IMR-90 (cell line): ENCODE data around the gene RBM28. TPM values are rescaled to one million over a fixed set of nuclear protein-coding genes. Genes with fewer than 3 reads are reported as not detected.

Experiments
- ATAC-seq: fragments of 200-7000 bp; cut with Tn5 transposase; 2 replicates; pipeline ENCODE4 v1.9.1; 2020; ENCODE audit warnings: low read depth, mild to moderate bottlenecking, moderate library complexity
- BruUV-seq: library from RNA; stranded (reverse); fragments of 400-500 nt; replicated peaks from 2 replicates; lab custom pipeline; 2021; lab: Mats Ljungman, UMichigan
- CTCF ChIA-PET: fragments of 300-600 bp; formaldehyde crosslinking; extraction: SDS; loops from one replicate; lab custom pipeline; 2021; ENCODE audit warnings: antibody characterized with exemption; lab: Yijun Ruan, JAX
- POLR2A ChIA-PET: fragments of 300-600 bp; sonication (Branson Sonifier 250); formaldehyde crosslinking; loops from one replicate; lab custom pipeline; 2022; ENCODE audit warnings: antibody characterized with exemption; ENCODE audit not compliant: unreplicated experiment; lab: Charles Lee
- DNase-seq: peaks from one replicate; pipeline ENCODE4 v3.0.0; 2013
- H2AFZ ChIP-seq: replicated peaks from 2 replicates; pipeline ENCODE3; 2013; ENCODE audit warnings: low read length, mild to moderate bottlenecking; ENCODE audit not compliant: poor library complexity
- H2AK5ac ChIP-seq: 2 replicates; pipeline ENCODE4 v1.6.1; 2013; ENCODE audit warnings: low read depth, low read length, inconsistent platforms
- H2AK9ac ChIP-seq: replicated peaks from 2 replicates; pipeline ENCODE3; 2013; ENCODE audit warnings: mild to moderate bottlenecking, low read depth, low read length, moderate library complexity; ENCODE audit not compliant: poor library complexity
- H2BK120ac ChIP-seq: 2 replicates; pipeline ENCODE4 v1.6.1; 2013; ENCODE audit warnings: low read depth, low read length, inconsistent platforms
- H2BK15ac ChIP-seq: 3 replicates; pipeline ENCODE4 v1.6.1; 2013; ENCODE audit warnings: low read depth, low read length, inconsistent platforms
- H2BK20ac ChIP-seq: 2 replicates; pipeline ENCODE4 v1.6.1; 2013; ENCODE audit warnings: low read depth, mild to moderate bottlenecking, inconsistent platforms, low read length, moderate library complexity
- H2BK5ac ChIP-seq: 2 replicates; pipeline ENCODE4 v1.6.1; 2013; ENCODE audit warnings: mild to moderate bottlenecking, low read depth, low read length, inconsistent platforms; ENCODE audit not compliant: poor library complexity, severe bottlenecking
- H3K14ac ChIP-seq: replicated peaks from 2 replicates; pipeline ENCODE4 v1.6.1; 2013; ENCODE audit warnings: low read depth, low read length, inconsistent platforms
- H3K18ac ChIP-seq: 2 replicates; pipeline ENCODE4 v1.6.1; 2013; ENCODE audit warnings: low read depth, low read length, control low read depth
- H3K23ac ChIP-seq: 2 replicates; pipeline ENCODE4 v1.6.1; 2013; ENCODE audit warnings: low read depth, low read length, inconsistent platforms
- H3K27ac ChIP-seq: 2 replicates; pipeline ENCODE4 v1.5.1; 2013; ENCODE audit warnings: mild to moderate bottlenecking, control low read depth, low read length; ENCODE audit not compliant: insufficient read depth
- H3K27me3 ChIP-seq: 2 replicates; pipeline ENCODE4 v1.6.1; 2013; ENCODE audit warnings: low read length; ENCODE audit not compliant: control insufficient read depth, insufficient read depth
- H3K36me3 ChIP-seq: 2 replicates; pipeline ENCODE4 v1.6.1; 2013; ENCODE audit warnings: low read length, mixed read lengths; ENCODE audit not compliant: control insufficient read depth, insufficient read depth
- H3K4ac ChIP-seq: 2 replicates; pipeline ENCODE4 v1.6.1; 2013; ENCODE audit warnings: low read depth, low read length, inconsistent platforms
- H3K4me1 ChIP-seq: 2 replicates; pipeline ENCODE4 v1.6.1; 2013; ENCODE audit warnings: low read length, mixed read lengths; ENCODE audit not compliant: control insufficient read depth, insufficient read depth
- H3K4me2 ChIP-seq: 2 replicates; pipeline ENCODE4 v1.6.1; 2013; ENCODE audit warnings: low read depth, mild to moderate bottlenecking, control low read depth, low read length, moderate library complexity
- H3K4me3 ChIP-seq: 2 replicates; pipeline ENCODE4 v1.5.1; 2013; ENCODE audit warnings: low read depth, mild to moderate bottlenecking, control low read depth, low read length, moderate library complexity; ENCODE audit not compliant: insufficient read depth
- H3K56ac ChIP-seq: 2 replicates; pipeline ENCODE4 v1.6.1; 2013; ENCODE audit warnings: low read length, inconsistent platforms; ENCODE audit not compliant: insufficient read depth; ENCODE audit errors: extremely low read depth
- H3K79me1 ChIP-seq, 2 experiments: 2 replicates each; pipeline ENCODE4 v1.6.1; 2013; ENCODE audit warnings: low read length in 2 of 2, inconsistent platforms in 1 of 2, low read depth in 1 of 2
- H3K9ac ChIP-seq: 2 replicates; pipeline ENCODE4 v1.6.1; 2013; ENCODE audit warnings: low read depth, low read length, control low read depth
- H3K9me1 ChIP-seq: 2 replicates; pipeline ENCODE4 v1.6.1; 2013; ENCODE audit warnings: low read length, inconsistent platforms; ENCODE audit not compliant: insufficient read depth
- H3K9me3 ChIP-seq: 2 replicates; pipeline ENCODE4 v1.6.1; 2013; ENCODE audit warnings: low read length; ENCODE audit not compliant: control insufficient read depth, insufficient read depth
- H4K20me1 ChIP-seq: 2 replicates; pipeline ENCODE4 v1.6.1; 2013; ENCODE audit warnings: low read length, inconsistent platforms; ENCODE audit not compliant: insufficient read depth
- H4K5ac ChIP-seq: 2 replicates; pipeline ENCODE4 v1.6.1; 2013; ENCODE audit warnings: mild to moderate bottlenecking, low read depth, low read length, control low read depth
- H4K8ac ChIP-seq, 2 experiments: 2 replicates each; pipeline ENCODE4 v1.6.1; 2013; ENCODE audit warnings: low read depth in 2 of 2, low read length in 2 of 2, control low read depth in 1 of 2, inconsistent platforms in 1 of 2
- H4K91ac ChIP-seq: 2 replicates; pipeline ENCODE4 v1.6.1; 2013; ENCODE audit warnings: low read depth, low read length, inconsistent platforms; ENCODE audit not compliant: insufficient read depth
- BHLHE40 ChIP-seq: fragments of 150-350 bp; IDR thresholded peaks from 2 replicates; pipeline ENCODE4 v1.6.1; 2016; ENCODE audit warnings: mild to moderate bottlenecking, low read depth, low read length
- CEBPB ChIP-seq: IDR thresholded peaks from 2 replicates; pipeline ENCODE4 v1.6.1; 2012; ENCODE audit warnings: low read depth, low read length, improper control_type of control experiment
- CHD1 ChIP-seq: IDR thresholded peaks from 2 replicates; pipeline ENCODE4 v1.6.1; 2012; ENCODE audit warnings: low read depth, low read length, improper control_type of control experiment
- CTCF ChIP-seq: conservative IDR thresholded peaks from 2 replicates; pipeline ENCODE4 v1.5.1; 2012; ENCODE audit warnings: mild to moderate bottlenecking, low read depth, low read length, improper control_type of control experiment
- ELK1 ChIP-seq: fragments of 150-350 bp; IDR thresholded peaks from 2 replicates; pipeline ENCODE4 v1.6.1; 2016; ENCODE audit warnings: low read depth, mild to moderate bottlenecking, low read length, moderate library complexity, borderline replicate concordance
- FOS ChIP-seq: fragments of 150-350 bp; IDR thresholded peaks from 2 replicates; pipeline ENCODE4 v1.6.1; 2016; ENCODE audit warnings: low read depth, low read length
- MAFK ChIP-seq: IDR thresholded peaks from 2 replicates; pipeline ENCODE4 v1.6.1; 2012; ENCODE audit warnings: low read depth, low read length, improper control_type of control experiment
- MAZ ChIP-seq: IDR thresholded peaks from 2 replicates; pipeline ENCODE4 v1.6.1; 2012; ENCODE audit warnings: low read depth, mild to moderate bottlenecking, low read length, improper control_type of control experiment, moderate library complexity, borderline replicate concordance
- MXI1 ChIP-seq: IDR thresholded peaks from 2 replicates; pipeline ENCODE4 v1.6.1; 2012; ENCODE audit warnings: low read depth, mild to moderate bottlenecking, low read length, moderate library complexity, borderline replicate concordance
- NFE2L2 ChIP-seq: fragments of 150-350 bp; IDR thresholded peaks from 2 replicates; pipeline ENCODE4 v1.6.1; 2016; ENCODE audit warnings: low read depth, mild to moderate bottlenecking, low read length
- POLR2A ChIP-seq: IDR thresholded peaks from 2 replicates; pipeline ENCODE4 v1.6.1; 2012; ENCODE audit warnings: mild to moderate bottlenecking, low read depth, low read length
- RAD21 ChIP-seq: IDR thresholded peaks from 2 replicates; pipeline ENCODE4 v1.6.1; 2012; ENCODE audit warnings: low read length, improper control_type of control experiment
- RCOR1 ChIP-seq: IDR thresholded peaks from 2 replicates; pipeline ENCODE4 v1.6.1; 2012; ENCODE audit warnings: mild to moderate bottlenecking, low read length, improper control_type of control experiment; ENCODE audit not compliant: insufficient replicate concordance
- RFX5 ChIP-seq: IDR thresholded peaks from 2 replicates; pipeline ENCODE4 v1.8.0; 2012; ENCODE audit warnings: low read depth, mild to moderate bottlenecking, low read length, moderate library complexity
- SMC3 ChIP-seq: fragments of 150-350 bp; IDR thresholded peaks from 2 replicates; pipeline ENCODE4 v1.6.1; 2016; ENCODE audit warnings: low read depth, mild to moderate bottlenecking, antibody characterized with exemption, low read length, moderate library complexity
- USF2 ChIP-seq: fragments of 150-350 bp; IDR thresholded peaks from 2 replicates; pipeline ENCODE4 v1.6.1; 2017; ENCODE audit warnings: mild to moderate bottlenecking, antibody characterized with exemption, low read length, low read depth
- WGBS, 2 experiments: methylation state at CpG; one replicate each; pipeline versions ENCODE4 v1.1.5 to v1.1.7; 2013; ENCODE audit warnings: missing lambda C conversion rate in 2 of 2; ENCODE audit not compliant: insufficient read length in 1 of 2; ENCODE audit errors: extremely low coverage in 2 of 2; 5-methylcytosine and 5-hydroxymethylcytosine counted together
- dilution Hi-C: fragments of 300-500 bp; cut with HindIII; formaldehyde crosslinking; loops from one replicate; pipeline ENCODE4 v1.14.3; 2018; ENCODE audit warnings: low sequenced_read_pairs; ENCODE audit not compliant: unreplicated experiment
- in situ Hi-C: fragments of 300-500 bp; cut with MboI; formaldehyde crosslinking; loops from 3 replicates; pipeline ENCODE4 v1.14.3; 2019; ENCODE audit warnings: low sequenced_read_pairs, inconsistent platforms, mixed read lengths
- intact Hi-C: fragments of 100-400 bp; cut with micrococcal nuclease; formaldehyde crosslinking; loops from 2 replicates; pipeline ENCODE4 v1.10.0; 2022
- polyA plus RNA-seq, 3 experiments: library from polyadenylated mRNA; depleted of rRNA; stranded (reverse); fragments of >200 nt; gene quantifications; 2 replicates each; pipeline ENCODE4 v1.2.3, GENCODE V29; 2012; ENCODE audit warnings: low replicate concordance in 1 of 3
- total RNA-seq: library from RNA; depleted of rRNA; stranded (reverse); fragments of >200 nt; gene quantifications from 2 replicates; pipeline ENCODE4 v1.2.3, GENCODE V29; 2012

Gene RBM28
- total and polyA plus RNA-seq, 2 of the 4 experiments (the other 2 are of a cell fraction) = 12.4 to 20.4 TPM

GRCh38 chr7:128359939-128360338 is 16.2 kb upstream of the RBM28 start:
- CTCF ChIA-PET = interaction anchor here (1.6 kb wide), 1 partner anchor 12 kb away, joined by 9 read pairs; no protein-coding TSS in a partner anchor
- peaks cover 84% of the 10 kb centered on the region for H3K27me3 ChIP-seq
- intact Hi-C loops = no loop called here

More at GRCh38 chr7:128359939-128360338, 16.2 kb upstream of the RBM28 start:
- Histone ChIP-seq H2BK120ac (no peak overlapping the region), H3K27ac (no peak overlapping the region), H3K18ac (no peak overlapping the region), H3K4me3 (no peak overlapping the region), H3K4me1 (no peaks in the 10 kb centered on the region; the same call in 1 of the 2 replicates), H2BK20ac (no peak overlapping the region), H4K20me1 (0 out of 2 replicates have a peak, but pooled peaks cover 3% of the 10 kb centered on the region), H3K56ac (no peak overlapping the region), H3K4ac (no peak overlapping the region), H3K36me3 (no peaks in the 10 kb centered on the region), H3K79me1 (no peaks in the 10 kb centered on the region), H3K14ac (no peak overlapping the region), H2AK5ac (no peak overlapping the region), H3K9me1 (no peaks in the 10 kb centered on the region), H2BK15ac (no peak overlapping the region), H3K9me3 (no peaks in the 10 kb centered on the region), H2AFZ (no peak overlapping the region), H3K23ac (no peak overlapping the region), H2AK9ac (no peak overlapping the region), H4K91ac (no peak overlapping the region), H3K4me2 (no peak overlapping the region), H4K5ac (no peak overlapping the region), H4K8ac (no peak overlapping the region), H3K9ac (no peak overlapping the region), H2BK5ac (no peak overlapping the region)
- dilution Hi-C loops = no loop called here
- TF ChIP-seq POLR2A (no peak), CHD1 (no peak), RCOR1 (no peak), USF2 (no peak), CEBPB (no peak), MXI1 (no peak), FOS (no peak), CTCF (no peak), MAZ (no peak), BHLHE40 (no peak), SMC3 (no peak), RAD21 (no peak), NFE2L2 (no peak), MAFK (no peak), RFX5 (no peak), ELK1 (no peak)
- DNase-seq (no peak), ATAC-seq (no peak)
- POLR2A ChIA-PET = no interaction called here
- in situ Hi-C loops = no loop called here
- BruUV-seq = no TSS peak
- 92% methylated on average over 2 of the region's 4 CpGs; no CpG with 5 or more reads in 1 of the 2 experiments for WGBS, 2 experiments
